ENCODE data around the gene ZNF609. TPM values are rescaled to one million over a fixed set of nuclear protein-coding genes. Genes with fewer than 3 reads are reported as not detected.

The ZNF609 gene
- total and polyA plus RNA-seq, 11 donors, result 5.8 to 24.5 (median 15.3) TPM

- Histone ChIP-seq H3K36me3 (peaks cover 0 to 47% (median 35%) of the 10 kb centered on the region in 9 donors), H3K27ac (peak overlapping the region in 1 of 12 donors; percentile 19), H3K4me3 (no peak overlapping the region), H3K4me1 (peaks cover 0 to 33% (median 5%) of the 10 kb centered on the region in 12 donors), H3K27me3 (no peaks in the 10 kb centered on the region), H3K9me3 (no peaks in the 10 kb centered on the region)
- intact Hi-C loops (cut with DNase I), result no loop called here
- 73 to 83% (median 77%) methylated on average over 6 of the region's 6 CpGs for WGBS, 4 donors
- ATAC-seq (peak in 3 of 4 donors; percentile 44 to 63 (median 54)), DNase-seq (peak in 4 of 5 donors; percentile 40 to 65 (median 44))
- no peak for TF ChIP-seq POLR2A (IDR thresholded peaks at IDR 0.05)
- TF ChIP-seq, protein P1, sequence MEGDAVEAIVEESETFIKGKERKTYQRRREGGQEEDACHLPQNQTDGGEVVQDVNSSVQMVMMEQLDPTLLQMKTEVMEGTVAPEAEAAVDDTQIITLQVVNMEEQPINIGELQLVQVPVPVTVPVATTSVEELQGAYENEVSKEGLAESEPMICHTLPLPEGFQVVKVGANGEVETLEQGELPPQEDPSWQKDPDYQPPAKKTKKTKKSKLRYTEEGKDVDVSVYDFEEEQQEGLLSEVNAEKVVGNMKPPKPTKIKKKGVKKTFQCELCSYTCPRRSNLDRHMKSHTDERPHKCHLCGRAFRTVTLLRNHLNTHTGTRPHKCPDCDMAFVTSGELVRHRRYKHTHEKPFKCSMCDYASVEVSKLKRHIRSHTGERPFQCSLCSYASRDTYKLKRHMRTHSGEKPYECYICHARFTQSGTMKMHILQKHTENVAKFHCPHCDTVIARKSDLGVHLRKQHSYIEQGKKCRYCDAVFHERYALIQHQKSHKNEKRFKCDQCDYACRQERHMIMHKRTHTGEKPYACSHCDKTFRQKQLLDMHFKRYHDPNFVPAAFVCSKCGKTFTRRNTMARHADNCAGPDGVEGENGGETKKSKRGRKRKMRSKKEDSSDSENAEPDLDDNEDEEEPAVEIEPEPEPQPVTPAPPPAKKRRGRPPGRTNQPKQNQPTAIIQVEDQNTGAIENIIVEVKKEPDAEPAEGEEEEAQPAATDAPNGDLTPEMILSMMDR (IDR thresholded peaks at IDR 0.05), result no peak
Measured at GRCh38 chr15:64452988-64453688, 7.2 kb upstream of the ZNF609 start.

DNA sequence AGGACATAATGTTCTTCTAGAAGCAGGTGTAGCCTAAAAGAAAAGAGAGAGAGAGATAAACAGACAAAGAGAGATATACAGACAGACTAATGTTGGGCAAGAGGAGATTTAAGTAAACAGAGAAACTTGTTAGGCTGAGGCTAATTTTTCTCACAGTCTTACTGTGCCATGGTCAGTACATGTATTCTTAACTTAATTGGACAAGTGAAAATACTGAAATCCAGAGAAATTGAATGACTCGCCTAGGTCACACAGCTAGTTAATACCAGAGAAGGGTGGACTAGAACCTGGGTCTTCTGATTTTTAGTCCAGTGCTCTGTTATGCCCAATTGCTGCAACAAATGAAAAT is 6.7 kb upstream of the ZNF609 start:
- intact Hi-C loops (cut with DNase I), result no loop called here
- Histone ChIP-seq H3K9me3 (no peaks in the 10 kb centered on the region), H3K4me1 (peaks cover 0 to 33% (median 5%) of the 10 kb centered on the region in 12 donors), H3K36me3 (peaks cover 0 to 42% (median 30%) of the 10 kb centered on the region in 9 donors), H3K27me3 (no peaks in the 10 kb centered on the region), H3K27ac (peak overlapping the region in 1 of 12 donors; percentile 19), H3K4me3 (no peak overlapping the region)
- ATAC-seq, result no peak
- 94 to 100% (median 98%) methylated on average over 1 of the region's 1 CpG for WGBS, 4 donors
- DNase-seq, result no peak
- no peak for TF ChIP-seq POLR2A (IDR thresholded peaks at IDR 0.05)
- TF ChIP-seq, protein P1 (IDR thresholded peaks at IDR 0.05), result no peak

DNA sequence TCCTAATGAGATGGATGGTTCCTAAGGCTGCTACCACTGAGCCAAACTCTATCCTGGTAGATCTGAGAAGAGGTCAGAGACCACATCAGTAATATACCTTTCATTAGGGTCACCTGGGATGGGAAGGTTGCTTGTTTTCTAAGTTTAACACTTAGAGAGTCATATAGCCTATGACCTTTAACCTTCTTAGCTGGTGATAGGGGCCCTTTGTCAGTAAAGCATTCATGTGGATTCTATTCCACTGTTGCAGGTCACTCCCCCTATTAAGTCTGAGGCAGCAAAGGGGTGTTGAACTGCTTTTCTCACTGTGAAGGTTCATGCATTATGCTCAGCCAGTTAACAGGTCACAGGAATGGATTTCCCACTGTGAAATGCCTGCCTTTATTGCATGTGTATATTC is 6.1 kb upstream of the ZNF609 start:
- Histone ChIP-seq H3K27me3 (no peaks in the 10 kb centered on the region), H3K36me3 (peaks cover 0 to 36% (median 24%) of the 10 kb centered on the region in 9 donors), H3K4me3 (no peak overlapping the region), H3K27ac (peak overlapping the region in 1 of 12 donors; percentile 19), H3K4me1 (peaks cover 0 to 33% (median 5%) of the 10 kb centered on the region in 12 donors), H3K9me3 (no peaks in the 10 kb centered on the region)
- ATAC-seq, result no peak
- DNase-seq, result no peak
- no peak for TF ChIP-seq POLR2A (IDR thresholded peaks at IDR 0.05)
- TF ChIP-seq, protein P1 (IDR thresholded peaks at IDR 0.05), result no peak
- intact Hi-C loops (cut with DNase I), result no loop called here

DNA sequence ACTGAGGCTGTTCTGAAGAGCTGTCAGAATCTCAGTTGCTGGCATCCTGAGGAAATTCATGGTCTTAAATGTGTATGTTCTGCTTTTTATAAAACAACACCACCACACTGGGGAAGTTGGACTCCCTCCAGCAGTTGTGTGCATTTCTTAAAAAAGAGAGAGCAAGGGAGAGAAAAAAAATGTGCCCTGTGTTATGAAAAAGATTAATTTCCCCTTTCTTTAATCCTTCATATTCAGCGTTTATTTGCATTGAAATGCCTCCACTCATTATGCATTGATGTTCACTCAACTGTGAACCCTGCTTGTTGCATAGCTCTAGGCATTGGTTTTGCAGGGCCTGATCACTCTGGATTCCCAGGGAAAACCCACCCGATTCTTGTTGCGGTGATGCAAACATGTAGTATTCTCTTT is 4.4 kb upstream of the ZNF609 start:
- intact Hi-C loops (cut with DNase I), result loop anchor here in 1 of 10 donors (5.0 kb wide), 1 partner anchor 954 kb away; the partner anchor contains the start of gene USP3
- Histone ChIP-seq H3K4me3 (no peak overlapping the region), H3K9me3 (no peaks in the 10 kb centered on the region), H3K27me3 (no peaks in the 10 kb centered on the region), H3K36me3 (peaks cover 0 to 23% (median 20%) of the 10 kb centered on the region in 9 donors), H3K4me1 (peaks cover 0 to 41% (median 11%) of the 10 kb centered on the region in 12 donors), H3K27ac (peak overlapping the region in 2 of 12 donors; percentile 48 to 72)
- ATAC-seq (no peak), DNase-seq (peak in 3 of 5 donors; percentile 22 to 62 (median 33))
- TF ChIP-seq, protein P1 (IDR thresholded peaks at IDR 0.05), result no peak
- WGBS, 4 donors, result 72 to 76% (median 74%) methylated on average over 3 of the region's 3 CpGs
